ENCODE measurements around the gene TNFAIP6.

Gene TNFAIP6

DNA sequence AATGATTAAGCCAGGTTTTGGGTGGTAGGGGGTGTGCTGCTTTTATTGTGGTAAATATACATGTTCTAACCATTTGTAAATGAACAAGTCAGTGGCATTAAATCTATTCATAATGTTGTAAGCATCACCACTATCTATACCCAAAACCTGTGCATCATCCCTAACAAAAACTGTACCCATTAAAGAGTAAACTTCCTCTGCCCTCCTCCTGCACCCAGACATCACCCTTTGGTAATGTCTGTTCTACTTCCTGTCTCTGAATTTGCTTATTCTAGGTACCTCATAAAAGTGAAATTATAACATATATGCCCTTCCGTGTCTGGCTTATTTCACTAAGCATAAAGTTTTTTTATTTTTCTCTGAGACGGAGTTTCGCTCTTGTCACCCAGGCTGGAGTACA lies 66.4 kb downstream of the TNFAIP6 start:
- DNase-seq = no peak

Data from CD4-positive, alpha-beta T cell treated with Interferon gamma for 1 hour (primary cell).